NCI-H2029 (cell line): Measurements from ENCODE around the gene DUSP1.
A peak's percentile ranks its signal among the peaks of the same experiment; 100 is the strongest.

Source experiments
- DNase-seq: peaks from one replicate; lab custom pipeline; 2025; lab: John Stamatoyannopoulos, UW

DUSP1 gene

DNA sequence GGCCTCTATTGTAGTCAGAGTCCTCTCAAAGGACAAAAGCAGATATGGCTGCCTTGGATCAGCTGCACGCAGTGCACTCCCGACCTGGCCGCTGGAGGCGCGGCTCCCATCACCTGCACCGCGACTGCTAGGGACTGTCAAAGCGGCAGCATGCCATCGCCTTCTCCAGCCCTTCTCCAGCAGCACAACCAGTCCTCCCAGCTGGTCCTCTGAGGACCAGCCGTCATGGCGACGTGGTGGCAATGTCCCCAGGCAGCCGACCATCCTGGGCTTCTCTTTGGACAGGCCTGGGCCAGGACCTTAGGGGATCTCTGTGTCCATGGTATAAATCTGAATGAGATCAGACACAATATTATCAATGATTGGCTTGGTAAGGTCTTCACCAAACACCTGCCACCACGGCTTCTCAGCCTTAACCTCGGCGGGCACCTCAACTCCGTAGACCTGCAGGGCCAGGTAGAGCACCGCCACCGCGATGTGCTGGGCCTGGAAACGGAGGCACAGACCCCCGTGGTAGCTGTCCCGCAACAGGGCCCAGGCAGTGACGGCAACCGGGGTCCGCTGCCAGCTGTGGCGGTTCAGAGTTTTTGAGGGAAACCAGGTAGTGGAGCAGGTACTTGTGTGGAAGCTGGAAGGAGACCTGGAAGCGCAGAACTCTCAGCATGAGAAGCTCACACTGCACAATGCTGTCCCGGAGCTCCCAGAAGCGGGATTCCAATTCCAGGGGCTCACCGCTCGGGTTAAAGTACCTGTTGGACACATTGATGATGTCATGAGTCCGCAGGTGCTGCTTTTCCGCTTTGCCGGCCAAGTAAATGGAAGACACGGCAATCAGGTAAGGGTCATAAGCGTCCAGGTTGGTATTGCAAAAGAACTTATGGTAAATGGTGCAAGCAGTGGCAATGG, 8.5 kb downstream of the DUSP1 start:
- DNase-seq, result no peak

DNA sequence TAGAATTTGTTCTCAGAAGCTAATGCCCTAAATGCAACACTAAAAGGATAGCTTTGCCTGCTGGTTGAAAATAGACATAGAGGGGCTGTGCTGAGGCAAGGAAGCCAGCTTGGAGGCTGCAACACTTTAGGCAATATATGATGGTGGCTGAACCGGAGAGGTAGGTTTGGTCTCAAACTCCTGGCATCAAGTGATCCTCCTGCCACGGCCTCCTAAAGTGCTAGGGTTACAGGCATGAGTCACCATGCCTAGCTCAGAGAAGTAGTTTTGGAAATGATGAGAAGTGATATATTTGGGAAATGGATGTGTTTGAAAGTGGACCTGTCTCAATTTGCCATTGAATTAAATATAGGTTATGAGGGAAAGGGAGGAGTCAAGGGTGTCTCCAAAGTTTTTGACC, 10.0 kb downstream of the DUSP1 start:
- no peak for DNase-seq

DNA sequence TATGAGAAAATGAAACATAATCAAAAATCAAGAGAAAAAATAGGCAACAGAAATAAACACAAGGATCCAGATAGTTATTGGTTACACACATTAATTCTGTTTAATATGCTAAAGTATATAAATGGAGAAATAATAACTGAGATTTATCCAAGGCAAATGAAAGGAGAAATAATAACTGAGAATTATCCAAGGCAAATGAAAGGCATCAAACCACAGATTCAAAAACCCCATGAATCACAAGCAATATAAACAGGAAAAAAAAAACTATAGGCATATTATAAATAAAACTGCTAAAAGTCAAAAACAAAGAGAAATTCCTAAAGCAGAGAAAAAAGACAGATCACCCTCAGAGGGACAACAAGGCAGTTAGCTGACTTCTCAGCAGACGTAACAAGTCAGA, 10.9 kb downstream of the DUSP1 start:
- DNase-seq, result no peak

DNA sequence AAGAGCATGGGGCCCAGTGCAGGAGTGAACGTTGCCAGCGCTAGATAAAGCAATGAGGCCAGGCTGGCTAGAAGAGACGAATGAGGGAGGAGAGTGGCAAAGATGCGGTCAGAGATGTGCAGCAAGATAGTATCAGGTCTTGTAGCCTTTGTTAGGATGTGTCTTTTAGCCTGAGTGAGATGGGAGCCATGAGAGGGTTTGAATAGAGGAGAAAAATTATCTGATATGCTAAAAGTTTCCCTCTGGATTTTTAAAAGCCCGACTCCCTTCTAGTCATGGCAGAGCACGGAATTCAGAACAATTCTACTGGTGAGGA, 12.2 kb downstream of the DUSP1 start:
- DNase-seq, result no peak

DNA sequence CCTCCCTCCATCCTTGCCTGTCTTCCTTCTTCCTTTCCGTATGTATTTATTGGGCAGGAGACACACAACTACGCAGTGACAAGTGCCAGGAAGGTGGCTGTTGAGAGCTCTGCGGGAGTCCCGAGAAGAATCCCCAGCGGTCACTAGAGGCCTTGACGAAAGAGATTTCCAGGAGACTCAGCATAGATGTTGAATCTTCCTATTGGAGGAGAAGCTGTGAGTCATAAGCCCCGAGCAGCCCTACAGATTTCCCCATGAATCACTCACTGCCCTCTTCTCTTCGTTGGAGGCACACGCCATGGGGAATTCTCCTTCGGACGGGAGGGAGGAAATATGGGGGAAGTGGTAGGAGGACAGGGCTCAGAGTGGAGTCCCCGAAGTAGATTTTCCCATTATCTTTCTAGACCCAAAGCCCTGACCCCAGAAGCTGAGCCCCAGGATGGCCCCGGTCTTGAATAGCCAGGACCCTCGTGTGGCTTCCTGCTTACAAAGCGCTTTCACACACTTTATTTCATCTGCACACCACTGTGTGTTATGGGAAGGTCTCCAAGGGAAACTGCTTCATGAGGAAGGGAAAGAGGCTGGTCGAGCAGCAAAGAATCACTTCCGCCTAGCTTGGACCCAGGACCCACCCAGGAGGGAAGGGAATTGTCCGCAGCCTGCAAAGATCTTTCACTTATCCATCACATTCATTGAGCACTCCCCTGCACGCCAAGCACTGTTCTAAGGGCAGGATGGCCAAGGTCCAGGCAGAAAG, 12.7 kb downstream of the DUSP1 start:
- no peak for DNase-seq

DNA sequence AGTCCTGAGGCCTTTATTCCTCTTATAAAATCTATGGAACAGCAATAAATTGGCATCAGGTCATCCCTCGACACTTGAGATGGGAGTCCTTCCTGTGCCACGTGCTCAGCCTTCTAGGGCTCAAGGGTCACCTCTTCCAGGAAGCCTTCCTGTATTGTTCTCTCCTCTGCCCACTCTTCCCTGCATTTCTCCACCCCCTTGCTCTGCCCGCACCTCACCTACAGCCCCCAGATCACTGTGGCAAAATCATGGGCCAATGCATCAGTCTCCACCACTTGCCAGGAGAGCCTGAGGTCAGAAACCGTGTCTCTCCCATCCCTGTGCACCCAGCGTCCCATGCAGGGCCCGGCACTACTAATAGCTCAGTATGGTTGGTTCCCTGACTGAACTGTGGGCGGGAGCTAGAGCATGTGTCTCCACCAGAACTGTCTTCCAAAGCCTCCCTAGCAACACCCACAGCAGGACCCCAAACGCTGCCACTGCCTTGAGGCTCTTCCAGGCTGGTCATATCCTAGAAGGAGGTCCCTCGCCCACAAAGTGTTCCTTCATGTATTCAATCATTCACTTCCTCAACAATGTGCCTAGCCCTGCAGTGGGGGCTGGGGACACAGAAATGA, 13.5 kb downstream of the DUSP1 start:
- no peak for DNase-seq

DNA sequence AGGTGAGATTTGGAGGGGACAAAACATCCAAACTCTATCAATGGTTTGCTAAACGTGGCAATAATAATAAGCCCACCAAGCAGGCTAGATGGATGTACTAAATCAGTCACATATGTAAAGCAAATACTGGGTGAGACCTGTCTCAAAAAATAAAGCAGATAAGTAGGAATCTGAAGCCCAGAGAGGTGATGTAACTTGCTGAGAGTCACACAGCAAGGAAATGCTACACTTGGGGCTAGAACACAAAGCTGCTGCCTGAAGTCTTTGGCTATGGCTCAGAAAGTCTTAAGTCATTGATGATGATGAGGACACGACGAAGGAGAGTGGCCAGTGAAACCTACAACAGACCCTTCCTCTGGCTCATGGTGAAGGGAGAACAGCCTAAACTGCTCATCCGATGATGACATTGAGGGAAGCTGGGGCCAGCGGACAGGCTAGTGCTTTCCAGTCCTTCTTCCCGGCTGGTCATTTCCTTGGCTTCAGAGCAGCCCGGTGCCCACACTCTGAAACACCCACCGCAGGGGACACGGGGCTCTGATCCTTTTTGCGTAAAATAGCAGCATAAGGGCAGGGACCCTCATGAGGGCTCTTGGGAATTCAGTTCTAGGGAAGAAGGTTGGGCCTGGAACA, 14.1 kb downstream of the DUSP1 start:
- no peak for DNase-seq

DNA sequence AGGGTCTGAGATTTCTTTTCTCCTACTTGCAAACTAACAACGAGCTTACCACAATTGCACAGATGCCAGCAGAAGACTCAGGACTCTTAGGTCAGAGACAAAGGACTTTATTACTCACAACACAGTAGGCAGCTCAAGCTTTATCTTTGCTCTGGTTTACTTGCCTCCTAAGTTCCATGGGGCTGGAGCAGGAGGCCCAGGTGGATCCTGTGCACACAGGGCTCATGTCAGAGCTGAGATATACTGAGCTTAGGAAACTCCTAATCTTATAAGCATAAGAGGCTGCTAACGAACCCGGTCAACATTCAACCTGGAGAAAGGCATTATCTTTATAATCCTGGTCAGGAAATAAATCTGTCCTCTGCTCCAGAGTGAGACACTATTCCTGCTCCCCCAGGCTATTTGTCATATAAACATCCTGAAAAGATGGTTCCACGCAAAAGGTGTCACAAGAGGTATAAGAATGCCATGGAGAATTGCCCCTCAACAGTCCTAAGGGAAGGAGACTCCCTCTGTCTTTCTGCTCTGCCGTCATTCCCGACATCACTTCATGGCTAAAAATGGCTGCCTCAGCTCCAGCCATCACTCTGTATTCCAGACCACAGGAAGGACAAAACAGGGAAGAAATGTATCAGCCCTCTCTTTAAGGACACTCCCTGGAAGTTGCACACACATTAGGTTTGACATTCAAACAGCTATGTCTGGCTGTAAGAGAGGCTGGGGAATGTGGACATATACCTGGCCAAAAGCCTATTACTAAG, 16.2 kb downstream of the DUSP1 start:
- DNase-seq, result no peak

DNA sequence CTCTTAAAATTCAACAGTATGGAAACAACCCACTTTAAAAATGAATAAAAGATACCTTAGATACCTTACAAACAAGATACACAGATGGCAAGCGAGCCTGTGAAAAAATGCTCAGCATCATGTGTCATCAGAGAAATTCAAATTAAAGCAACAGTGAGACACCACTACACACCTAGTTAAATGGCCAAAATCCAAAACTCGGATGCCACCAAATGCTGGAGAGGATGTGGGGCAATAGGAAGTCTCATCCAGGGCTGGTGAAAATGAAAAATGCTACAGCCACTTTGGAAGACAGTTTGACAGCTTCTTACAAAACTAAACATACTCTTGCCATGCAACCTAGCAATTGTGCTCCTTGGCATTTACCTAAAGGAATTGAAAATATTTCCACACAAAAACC, 17.9 kb downstream of the DUSP1 start:
- no peak for DNase-seq

DNA sequence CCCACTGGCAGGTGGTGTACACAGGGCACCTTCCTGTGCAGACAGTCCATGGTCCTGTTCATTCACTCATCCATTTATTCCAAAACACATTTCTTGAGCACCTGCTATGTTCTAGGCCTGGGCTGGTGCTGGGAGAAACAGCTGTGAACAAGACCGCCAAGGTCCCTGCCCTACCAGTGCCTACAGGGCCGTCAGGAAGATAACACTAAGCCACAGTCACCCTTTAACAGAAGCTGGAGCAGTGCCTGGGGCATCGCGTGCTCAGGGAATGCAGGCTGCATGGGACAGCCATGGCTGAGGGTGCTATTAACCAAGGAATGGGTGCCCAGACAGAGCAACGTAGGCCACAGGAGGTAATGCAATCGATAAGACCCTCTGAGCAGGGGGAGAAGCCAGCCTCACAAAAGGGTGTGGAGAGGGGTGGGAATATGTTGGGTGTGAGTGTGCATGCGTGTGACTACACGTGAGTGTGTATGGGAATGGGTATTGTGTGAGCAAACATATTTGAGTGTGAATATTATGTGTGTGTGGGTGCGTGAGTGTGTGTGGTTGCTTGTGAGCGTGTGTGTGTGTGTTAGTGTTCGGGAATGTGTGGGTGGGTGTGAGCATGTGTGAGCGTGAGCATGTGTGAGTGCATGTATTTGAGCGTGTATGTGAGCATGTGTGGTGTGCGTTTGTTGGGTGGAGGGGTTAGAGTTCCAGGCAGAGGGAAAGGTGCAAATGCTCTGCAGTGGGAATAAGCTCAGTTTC, 19.1 kb downstream of the DUSP1 start:
- no peak for DNase-seq

DNA sequence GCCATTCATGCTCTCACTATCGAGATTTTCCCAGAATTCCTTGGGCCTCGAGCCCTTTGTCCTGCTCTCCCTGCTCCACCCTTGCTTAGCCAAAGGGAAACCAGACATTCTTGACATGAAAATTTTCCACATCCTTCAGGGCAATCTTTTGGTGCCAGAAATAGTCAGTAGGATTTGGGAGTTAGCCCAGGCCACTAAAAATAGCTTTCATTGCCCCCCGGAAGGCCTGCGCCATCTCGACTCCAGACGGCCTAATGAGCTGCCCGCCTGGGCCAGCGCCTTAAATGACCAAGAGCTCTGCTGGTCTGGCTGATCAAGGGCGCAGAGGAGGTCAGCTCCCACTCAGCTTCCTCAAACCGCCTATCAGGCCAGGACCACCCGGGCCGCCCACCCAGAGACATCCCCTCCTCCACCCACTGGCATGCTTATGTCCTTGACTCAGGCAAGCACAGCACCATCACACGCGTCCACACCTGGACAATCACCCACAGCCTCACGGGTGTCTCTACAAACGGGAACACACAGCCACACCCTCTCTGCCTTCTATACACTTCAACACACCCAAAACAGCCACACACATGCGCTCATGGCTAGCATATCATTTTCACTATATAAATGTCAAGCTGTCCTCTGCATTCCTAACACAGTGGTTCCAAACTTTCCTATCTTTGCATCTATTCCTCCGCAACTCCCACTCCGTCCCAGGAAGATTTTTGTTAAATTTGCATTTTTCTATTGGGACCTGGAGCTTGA, 20.9 kb downstream of the DUSP1 start:
- DNase-seq, result no peak

DNA sequence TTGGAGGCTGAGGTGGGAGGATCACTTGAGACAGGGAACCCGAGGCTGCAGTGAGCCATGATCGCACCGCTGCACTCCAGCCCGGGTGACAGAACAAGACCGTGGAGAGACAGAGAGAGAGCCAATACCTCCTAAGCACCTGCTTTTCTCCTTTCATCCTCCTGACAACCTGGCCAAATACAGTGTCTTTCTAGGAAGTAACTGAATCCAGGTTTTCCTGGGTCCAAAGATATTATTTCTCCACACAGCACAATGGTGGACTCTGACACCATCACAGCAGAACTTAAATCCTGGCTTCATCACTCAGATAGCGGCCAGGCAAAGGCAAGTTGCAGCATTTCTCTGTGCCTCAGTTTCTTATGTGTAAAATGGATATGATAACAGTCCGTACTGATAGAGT, 21.9 kb downstream of the DUSP1 start:
- DNase-seq, result no peak

DNA sequence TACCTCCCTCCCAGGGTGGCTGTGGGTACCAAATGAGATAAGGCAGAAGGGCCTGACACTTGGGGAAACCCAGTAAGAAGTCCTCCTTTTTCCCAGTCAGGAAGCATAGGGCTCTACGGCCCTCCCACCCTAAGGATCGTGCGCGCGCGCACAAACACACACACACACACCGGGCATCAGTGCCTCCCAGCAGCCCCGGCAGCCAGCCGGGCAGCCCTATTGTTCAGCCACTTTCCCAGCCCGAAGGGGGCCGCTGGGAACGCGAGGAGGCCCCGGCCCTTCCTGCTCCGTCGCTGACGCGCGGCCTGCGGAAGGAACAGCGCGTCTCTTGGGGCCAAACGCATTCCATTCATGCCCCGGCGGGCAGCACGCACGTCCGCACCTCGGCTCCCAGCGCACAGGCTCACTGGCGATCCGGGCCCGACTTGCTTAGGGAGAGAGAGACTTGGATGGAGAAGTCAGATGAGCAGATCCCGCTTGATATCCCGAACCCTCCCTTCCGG, 22.6 kb downstream of the DUSP1 start:
- no peak for DNase-seq

DNA sequence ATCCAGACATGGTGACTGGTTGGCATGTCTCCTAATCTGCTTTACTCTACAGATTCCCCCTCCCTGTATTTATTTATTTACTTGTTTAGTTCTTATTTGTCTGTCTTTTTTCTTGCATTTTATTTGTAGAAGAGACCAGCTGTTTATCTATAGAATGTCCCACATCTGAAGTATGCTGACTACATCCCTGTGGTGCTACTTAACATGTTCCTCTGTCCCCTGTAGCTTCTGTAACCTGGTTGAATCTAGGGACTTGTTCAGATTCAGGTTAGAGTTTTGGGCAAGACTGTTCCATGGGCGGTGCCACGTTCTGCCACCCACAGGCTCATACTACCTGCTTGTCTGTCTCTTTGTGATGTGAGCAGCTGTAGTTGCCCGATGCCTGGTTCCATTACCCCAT, 23.5 kb downstream of the DUSP1 start:
- no peak for DNase-seq

DNA sequence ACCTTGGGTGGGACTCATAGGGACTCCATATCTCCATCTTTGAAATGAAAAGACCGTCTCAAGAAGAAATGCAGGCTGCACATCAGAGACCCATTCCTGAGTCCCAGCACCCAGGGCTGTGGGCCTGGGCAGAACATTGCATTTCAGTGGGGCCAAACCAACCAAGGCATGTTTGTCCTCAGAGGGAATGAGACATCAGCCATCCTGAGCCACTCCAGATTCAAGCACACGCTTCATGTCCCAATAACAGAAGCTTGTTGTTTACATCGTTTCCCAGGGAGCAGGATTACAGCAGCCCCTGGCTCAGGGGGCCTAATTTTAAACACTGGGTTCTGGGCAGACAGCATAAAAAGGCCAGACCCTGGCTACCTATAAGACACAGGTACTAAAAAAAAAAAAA, 24.3 kb downstream of the DUSP1 start:
- DNase-seq, result no peak

DNA sequence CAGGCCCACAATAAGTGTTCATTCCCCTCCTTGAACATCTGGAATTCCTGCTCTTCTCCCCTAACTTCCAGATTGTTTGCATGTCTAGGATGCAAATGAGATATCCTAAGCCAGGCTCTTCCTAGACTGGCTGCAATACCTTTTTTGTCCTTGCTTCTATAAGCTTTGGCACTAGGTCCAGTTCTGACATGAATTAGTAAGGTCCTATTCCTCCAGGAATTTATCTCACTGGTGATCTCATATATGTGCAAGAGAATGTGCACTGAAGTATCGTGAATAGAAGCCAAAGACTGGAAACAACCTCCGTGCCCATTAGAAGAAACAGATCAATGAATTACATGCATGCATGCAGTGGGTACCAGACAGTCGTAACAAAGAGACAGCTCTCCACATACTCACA, 25.2 kb downstream of the DUSP1 start:
- no peak for DNase-seq

DNA sequence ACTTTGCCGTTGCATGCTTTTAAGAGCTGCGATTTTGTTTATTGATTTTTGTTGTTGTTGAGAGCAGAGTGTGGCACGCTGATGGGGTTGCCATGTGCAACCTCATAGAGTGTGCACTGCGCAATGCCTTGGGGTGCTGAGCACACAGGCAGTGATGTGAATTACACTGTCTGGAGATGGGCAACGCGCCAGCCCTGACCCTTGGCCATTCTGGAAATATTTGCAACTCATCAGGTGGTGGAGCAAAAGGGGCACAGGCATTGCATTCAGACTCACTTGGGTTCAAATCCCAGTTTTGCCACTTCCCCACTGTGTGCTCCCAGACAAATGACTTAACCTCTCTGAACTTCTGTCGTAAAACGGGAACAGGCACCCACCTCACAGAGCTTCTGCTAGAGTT, 25.6 kb downstream of the DUSP1 start:
- DNase-seq, result no peak

DNA sequence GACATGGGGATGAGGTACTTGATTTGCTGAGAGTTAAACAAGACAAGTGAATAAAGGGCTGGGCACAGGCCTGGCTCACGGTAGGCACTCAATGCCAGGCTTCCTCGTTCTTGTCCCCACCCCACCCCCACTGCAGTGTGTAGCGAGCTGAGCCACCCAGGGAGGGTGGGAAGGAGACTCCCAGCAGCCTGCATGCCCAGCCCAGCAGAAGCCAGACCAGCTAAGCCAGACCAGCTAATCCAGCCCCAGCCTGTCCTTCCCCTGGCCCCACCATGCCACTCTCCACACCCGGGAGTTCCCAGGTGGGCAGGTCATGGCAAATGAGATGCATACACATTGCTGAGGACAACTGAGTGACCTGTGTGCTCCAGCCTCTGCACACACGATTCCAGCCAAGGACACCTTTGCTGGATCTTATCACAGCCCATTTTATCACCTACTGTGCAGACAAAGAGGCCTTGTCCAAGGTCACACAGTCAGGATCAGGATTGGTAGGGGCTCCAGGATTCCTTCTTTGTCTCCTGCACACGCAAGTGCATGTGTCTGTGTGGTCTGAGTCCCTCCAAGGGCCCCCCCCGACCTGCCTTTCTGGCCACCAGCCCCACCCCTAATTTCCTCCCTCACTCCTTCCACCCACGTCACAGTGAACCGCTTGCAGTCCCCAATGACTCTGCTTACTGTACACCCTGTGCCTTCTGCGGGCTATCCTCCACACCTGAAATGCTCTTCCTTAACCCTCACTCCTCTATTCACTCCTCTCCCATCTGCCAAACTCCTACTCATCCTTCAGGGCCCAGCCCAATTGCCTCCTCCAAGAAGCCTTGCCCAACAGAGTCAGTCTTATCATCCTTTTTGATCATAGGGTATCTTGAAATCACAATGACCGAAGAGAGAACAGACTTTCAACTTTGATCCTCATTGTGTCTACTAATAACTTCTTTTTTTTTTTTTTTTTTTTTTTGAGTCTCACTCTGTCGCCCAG, 26.6 kb downstream of the DUSP1 start:
- DNase-seq, result peak; percentile 27
